ENCODE results near the gene TNN.
"Not testable (repeated sequence)": the region's sequence is repeated elsewhere in the genome, so short reads cannot be mapped to it uniquely, and the experiment has no call there.

TNN gene

DNA sequence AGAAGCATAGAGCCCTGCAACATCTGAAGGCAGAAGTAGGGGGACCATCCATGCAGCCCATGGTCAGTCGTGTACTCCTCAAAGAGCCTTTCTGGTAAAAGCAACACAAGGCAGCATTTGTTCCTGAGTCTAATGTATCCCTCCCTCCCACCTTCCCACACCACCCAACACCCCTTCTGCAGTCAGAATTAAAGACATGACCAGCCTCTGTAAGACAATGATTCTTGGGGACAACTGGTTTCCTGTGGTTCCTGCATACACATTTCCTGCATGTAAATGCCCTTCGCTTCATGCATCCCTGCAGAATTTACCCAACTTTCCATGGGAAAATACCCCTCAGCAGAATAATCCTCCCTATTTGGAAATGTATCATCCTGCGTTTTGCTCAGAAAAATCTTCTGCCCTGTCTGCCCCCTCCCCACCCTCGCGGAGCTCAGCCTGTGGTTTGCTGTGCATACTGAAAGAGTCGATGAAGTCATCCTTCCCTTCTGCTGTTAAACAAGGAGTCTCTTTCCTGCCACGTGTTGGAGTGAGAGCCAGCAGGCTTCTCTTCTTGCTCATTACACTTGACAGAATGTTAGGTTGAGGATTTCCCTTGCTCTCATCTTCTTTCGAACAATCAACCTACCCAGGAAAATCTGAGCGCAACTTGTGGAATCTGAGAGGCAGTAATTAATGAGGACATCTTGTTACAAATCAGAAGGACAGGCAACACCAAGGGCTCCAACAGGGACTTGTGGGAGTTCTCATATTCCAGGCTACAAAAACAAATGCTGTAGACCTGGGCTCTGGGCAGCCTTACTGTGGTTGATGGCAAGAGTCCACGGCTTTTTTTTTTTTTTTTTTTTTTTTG lies 4.7 kb downstream of the TNN start:
- peak; percentile 25 for DNase-seq

DNA sequence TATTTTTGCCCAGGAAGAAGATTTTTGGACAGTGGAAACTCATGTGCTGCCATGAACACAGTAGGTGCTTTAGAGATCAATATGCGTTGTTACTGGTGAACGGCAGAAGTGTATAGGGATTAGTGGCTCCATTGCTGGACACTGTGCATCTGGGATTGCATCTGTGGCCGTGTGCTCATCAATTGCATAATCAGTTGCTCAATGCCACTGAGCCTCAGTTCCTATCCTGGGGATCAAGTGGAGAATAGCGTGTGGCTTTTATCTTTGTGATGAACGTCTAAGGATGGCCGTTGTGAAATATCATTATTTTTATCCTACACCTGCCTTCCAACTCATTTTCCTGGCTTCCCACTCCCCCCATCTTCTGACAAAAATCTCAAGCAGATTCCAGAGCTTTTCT lies 5.4 kb downstream of the TNN start:
- no peak for DNase-seq

DNA sequence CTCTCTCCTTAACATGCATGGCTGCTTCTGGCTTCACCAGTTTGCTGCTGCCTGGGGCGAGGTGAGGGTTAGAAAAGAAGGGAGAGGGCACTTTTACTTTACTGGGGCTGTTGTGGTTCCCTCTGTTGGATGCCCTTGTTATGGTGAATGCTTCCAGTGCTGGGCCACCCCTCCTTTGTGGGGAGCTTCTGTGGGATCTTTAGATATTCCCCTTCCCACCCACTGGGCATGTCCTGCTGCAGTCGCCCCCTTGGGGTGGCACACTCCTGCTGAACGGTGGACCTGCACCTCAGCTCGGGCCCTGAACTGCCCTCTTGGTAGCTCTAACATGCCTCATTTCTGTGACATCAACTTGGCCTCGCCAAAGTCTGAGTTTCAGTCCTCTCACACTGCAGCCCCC lies 6.0 kb downstream of the TNN start:
- DNase-seq, result no peak

DNA sequence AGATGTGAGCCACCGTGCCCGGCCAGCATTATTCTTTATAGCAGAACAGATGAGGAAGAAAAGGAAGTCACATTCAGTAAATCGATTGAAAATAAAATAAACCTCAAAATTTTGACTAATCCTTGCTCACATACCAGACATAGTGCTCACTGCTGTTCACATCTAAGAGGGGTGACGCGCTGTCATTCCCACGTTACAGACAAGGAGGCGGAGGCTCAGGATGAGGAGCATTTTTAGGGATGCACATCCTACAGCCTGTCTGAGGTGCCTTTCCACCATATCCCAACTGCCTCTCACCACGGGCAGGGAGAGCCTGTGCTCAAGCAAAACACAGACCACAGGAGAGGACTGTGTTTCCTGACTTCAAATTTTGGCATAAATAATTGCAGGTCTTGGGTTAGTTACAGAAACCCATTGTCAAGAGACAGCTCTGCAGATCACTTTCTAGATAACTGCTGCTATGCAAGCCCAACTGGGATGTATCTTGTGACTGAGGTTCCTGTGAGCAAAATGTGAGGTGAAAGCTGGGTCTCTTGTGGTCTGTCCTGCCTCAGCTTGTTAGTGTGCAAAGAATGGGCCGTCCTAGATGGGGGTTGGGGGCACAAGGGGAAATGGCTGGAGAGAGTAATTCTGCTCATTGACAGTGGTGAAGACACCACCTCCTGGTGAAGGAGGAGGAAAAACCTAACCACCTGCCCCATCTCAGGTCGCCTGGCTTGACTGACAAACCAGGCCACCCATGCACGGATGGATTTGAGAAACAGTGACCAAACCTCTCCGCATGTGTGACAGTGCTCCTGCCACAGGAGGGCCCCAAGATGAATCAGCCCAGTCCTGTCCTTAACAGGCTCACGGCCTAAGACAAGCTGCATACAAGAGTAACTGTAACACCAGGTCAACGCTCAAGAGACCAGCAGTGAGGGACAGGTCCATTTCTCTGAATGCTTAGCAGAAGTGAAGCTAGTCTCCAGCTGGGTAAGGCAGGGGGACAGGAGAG lies 8.2 kb downstream of the TNN start:
- DNase-seq, result no peak

DNA sequence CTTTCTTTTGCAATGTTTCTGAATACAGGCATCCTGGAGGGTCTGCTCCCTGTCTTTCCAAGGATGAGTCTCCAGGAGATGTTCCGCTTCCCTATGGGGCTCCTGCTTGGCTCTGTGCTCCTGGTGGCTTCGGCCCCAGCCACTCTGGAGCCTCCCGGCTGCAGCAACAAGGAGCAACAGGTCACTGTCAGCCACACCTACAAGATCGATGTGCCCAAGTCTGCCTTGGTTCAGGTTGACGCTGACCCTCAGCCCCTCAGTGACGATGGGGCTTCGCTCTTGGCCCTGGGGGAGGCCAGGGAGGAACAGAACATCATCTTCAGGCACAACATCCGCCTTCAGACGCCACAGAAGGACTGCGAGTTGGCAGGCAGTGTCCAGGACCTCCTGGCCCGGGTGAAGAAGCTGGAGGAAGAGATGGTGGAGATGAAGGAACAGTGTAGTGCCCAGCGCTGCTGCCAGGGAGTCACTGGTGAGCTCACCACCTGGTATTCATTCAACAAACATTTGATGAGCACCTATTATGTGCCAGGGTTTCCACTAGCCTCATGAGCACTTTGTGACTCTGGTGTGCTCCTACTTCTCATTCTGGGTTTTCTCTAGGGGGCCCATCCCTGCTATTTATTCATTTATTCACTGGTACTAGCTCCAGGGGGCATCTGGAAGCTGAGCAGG lies 9.9 kb downstream of the TNN start:
- DNase-seq, result no peak

DNA sequence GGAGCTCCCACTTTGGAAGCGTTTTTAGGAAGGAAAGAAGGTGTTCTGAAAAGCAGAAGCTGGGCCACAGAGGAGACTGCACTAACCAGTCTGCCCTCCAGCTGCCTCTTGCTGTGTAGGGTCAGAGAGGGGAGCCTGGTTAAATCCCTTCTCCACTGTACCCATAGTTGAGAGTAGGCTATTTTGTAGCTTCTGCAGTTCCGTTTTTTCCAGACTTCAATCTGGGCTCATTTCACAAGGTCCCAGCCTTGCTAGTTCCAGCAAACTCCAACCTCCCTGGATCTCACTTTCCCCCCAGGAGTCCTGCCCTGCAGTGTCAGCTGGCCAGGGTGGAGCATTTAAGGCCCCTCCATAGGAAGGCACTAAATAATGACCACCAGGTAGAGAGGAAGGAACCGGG lies 11.0 kb downstream of the TNN start:
- no peak for DNase-seq

DNA sequence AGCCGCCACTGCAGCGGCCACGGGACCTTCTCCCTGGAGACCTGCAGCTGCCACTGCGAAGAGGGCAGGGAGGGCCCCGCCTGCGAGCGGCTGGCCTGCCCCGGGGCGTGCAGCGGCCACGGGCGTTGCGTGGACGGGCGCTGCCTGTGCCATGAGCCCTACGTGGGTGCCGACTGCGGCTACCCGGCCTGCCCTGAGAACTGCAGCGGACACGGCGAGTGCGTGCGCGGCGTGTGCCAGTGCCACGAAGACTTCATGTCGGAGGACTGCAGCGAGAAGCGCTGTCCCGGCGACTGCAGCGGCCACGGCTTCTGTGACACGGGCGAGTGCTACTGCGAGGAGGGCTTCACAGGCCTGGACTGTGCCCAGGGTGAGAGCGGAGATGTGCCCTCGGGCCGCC lies 11.7 kb downstream of the TNN start:
- DNase-seq, result no peak

DNA sequence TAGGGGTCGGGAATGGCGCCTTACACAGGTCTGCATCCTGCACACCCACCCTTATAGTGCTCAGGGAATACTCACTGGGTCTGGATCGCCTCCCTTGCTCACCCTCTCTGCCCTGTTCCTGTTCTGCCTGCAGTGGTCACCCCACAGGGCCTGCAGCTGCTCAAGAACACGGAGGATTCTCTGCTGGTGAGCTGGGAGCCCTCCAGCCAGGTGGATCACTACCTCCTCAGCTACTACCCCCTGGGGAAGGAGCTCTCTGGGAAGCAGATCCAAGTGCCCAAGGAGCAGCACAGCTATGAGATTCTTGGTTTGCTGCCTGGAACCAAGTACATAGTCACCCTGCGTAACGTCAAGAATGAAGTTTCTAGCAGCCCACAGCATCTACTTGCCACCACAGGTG lies 12.4 kb downstream of the TNN start:
- DNase-seq, result no peak

DNA sequence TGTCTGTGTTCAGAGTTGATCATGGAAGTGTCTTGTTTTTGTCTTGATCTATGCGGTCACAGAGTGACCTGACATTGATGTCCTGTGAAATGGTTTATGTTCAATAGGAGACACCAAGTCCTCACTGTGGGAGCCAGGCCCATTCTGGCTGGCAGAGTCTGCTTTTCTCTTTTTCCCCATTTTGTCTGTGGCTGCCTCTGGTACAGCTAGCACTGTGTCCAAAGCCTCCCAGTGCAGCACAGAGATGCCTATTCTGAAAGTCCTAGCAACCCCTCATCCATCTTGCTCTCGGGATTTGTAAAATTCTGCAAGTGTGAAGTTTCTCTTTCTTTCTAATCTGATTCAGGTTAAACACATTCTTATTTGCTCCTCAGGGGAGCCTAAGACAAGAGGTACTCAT lies 14.3 kb downstream of the TNN start:
- no peak for DNase-seq

DNA sequence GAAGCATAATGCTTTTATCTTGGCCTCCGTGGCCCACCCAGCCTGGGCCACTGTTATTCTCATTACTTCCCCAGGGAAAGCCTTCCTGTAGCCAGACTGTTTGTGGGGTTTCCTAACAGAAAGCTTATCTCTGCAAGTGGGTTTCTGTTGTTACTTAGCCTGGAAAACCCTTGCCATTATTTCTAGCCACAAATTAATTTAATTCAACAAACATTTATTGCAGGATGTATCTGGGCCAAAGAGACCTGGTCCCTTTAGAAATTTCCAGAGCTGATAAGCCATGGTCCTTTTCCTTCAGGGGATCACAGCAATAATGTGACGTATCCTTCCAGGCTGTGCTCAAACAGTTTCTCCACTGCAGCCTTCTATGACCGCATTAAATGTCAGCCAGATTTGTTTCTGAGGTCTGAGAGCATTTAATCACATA lies 20.9 kb downstream of the TNN start:
- no peak for DNase-seq

DNA sequence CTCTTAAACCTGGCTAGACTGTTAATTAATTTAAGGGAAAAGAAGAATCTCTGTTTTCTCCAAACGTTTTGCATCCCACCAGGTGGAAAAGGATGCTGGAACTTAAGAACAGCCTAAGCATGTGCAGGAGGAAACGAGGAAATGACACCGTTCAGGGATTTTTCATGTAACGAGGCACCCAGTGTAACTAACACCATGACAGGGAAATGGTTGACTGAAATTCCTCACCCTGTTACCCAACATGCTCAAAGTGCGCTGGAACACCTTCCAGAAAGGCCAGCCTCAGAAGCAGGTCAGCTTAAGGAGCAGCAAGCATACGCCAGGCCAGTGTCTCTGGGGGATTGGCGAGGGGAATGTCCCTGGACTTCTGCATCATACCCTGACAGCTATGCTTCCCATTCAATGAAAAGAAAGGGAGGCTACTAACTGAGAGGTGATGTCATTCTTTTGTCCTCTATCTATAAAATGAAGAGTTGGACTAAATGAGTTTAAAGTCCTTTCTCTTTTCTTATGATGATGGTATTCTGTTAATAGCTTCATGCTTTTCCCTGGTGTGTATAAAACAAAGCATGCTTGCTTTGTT lies 21.6 kb downstream of the TNN start:
- DNase-seq, result no peak

DNA sequence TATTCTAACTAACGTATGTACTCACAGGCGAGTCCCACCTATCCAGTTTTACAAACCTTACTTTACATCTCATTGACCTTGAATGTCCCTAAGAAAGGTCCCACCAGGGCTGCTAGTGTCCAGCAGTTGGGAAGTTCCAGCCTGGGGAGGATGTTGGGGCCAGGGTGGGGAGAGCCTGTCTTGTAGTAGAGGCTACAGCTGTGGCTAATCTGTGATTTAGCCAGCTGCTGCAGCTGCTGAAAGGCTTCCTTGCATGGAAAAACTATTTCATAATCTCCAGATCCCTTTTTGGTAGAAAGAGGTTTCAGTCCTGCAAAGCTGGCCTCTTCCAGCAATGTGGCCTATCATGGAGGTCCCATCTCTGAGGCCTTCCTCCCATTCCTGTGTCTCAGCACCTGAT lies 23.1 kb downstream of the TNN start:
- no peak for DNase-seq

DNA sequence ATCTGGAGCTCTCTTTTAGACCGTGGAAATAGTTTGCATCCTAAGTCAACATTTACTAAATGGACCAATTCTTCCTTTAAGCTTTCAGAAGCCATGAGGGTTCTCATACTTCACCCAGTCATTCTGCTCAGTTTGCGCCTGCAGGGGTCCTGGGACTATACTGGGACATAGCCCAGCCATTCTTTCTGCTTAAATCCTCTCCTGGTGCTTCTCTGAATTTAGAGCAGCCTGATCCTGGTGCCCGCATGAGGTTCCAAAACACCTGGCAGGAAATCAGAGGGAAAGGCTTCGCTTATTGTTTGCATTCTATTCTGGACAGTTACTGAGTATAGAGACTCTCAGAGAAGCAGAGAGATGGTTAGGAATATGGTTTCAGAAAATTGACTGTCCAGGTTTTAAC lies 27.0 kb downstream of the TNN start:
- no peak for DNase-seq

DNA sequence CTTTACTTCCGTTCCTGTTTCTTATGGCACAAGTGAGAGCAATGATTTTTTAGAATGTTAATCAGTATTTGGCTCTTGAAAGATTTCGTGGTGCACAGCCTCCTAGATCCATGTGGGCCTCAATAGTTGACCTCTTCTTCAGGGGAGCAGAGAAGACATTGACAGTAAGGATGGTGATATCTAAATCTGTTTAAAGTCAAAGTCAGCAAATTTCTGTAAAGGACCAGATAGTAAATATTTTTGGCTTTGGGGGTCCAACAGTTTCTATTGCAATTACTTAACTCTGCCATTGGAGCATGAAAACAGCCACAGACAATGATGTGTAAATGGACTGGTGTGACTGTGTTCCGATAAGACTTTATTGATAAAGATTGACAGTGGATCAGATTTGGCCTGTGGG lies 27.4 kb downstream of the TNN start:
- DNase-seq, result no peak

DNA sequence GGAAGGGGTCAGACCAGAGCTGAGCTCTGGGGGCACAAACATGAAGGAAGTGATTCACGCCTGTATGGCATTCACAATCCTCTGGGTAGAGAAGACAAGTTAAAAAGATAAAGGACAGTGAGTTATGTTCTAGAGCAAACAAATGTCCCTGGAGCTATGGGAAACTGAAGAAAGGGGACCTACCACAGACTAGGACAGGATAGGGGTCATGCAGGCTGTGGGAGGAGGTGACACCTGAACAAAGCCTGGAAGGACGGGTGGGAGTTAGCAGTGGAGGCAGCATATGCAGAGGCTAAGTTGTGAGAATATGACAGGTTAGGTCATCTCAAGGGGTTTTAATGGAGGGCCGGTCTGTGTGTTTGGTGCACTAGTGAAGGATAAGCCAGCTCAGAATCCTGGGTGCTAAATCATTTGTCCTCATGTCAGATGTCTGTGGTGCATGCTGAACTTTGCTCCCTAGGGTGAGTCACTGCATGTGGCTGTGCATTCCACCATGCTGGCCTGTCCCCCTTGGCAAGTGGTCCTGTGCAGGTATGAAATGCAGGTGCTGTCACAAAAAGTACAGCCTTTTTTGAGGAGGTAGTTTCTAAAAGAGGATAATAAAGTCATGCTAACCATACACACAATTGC lies 28.5 kb downstream of the TNN start:
- no peak for DNase-seq

DNA sequence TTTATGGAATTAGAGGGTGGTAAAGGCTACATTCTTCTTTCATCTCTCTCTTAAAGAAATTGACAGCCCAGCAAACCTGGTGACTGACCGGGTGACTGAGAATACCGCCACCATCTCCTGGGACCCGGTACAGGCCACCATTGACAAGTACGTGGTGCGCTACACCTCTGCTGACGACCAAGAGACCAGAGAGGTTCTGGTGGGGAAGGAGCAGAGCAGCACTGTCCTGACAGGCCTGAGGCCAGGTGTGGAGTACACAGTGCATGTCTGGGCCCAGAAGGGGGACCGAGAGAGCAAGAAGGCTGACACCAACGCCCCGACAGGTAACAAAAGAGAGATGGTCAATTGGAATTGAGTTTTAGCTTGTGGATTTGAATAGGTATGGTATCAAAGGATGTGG lies 29.7 kb downstream of the TNN start:
- DNase-seq, result no peak

DNA sequence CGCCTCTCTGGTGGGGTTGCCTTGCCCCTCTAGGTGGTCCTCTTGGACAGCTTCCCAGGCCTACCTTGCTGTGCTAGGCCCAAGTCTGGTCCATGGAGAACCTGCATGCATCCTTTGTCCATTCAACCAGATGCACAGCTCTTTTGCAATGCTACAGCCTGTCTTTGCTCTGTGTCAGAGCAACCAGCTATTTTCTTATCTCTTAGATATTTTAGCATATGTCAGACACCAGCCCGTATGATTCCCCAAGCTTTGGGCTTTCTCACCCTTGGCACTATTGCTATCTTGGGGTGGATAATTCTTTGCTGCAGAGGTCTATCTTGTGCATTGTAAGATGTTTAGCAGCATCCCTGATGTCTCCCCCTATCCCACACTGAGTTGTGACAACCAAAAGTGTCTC lies 32.3 kb downstream of the TNN start:
- no peak for DNase-seq

DNA sequence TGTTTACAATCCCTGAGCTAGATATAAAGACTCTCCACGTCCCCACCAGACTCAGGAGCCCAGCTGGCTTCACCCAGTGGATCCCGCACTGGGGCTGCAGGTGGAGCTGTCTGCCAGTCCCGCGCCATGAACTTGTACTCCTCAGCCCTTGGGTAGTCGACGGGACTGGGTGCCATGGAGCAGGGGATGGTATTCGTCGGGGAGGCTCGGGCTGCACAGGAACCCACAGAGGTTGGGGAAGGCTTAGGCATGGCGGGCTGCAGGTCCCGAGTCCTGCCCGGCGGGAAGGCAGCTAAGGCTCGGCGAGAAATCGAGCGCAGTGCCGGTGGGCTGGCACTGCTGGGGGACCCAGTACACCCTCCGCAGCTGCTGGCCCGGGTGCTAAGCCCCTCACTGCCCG lies 34.5 kb downstream of the TNN start:
- DNase-seq, result not testable (repeated sequence)

DNA sequence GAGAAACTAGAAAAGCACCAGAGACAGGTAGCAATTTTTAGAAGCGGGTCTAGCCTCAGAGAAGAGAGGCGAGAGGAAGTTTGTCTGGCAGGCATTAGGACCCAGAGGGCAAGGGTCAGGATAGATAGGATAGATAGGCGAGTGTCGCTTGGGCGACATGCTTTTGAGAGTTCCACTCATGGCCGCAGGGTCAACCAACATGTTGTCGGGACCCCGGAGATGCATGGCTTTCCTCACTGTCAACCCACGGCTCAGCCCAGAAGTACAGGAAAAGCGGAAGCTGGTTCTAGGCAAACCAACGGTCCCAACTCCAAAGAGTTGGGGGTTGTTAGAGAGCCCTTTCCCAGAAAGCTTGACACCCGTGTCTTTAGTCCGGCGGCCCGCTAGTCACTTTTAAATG lies 38.9 kb downstream of the TNN start:
- DNase-seq, result not testable (repeated sequence)

DNA sequence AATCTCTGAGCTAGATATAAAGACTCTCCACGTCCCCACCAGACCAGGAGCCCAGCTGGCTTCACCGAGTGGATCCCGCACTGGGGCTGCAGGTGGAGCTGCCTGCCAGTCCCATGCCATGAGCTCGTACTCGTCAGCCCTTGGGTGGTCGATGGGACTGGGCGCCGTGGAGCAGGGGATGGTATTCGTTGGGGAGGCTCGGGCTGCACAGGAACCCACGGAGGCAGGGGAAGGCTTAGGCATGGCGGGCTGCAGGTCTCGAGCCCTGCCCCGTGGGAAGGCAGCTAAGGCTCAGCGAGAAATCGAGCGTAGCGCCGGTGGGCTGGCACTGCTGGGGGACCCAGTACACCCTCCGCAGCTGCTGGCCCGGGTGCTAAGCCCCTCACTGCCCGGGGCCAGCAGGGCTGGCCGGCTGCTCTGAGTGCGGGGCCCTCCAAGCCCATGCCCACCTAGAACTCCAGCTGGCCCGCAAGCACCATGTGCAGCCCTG lies 40.7 kb downstream of the TNN start:
- DNase-seq, result not testable (repeated sequence)

DNA sequence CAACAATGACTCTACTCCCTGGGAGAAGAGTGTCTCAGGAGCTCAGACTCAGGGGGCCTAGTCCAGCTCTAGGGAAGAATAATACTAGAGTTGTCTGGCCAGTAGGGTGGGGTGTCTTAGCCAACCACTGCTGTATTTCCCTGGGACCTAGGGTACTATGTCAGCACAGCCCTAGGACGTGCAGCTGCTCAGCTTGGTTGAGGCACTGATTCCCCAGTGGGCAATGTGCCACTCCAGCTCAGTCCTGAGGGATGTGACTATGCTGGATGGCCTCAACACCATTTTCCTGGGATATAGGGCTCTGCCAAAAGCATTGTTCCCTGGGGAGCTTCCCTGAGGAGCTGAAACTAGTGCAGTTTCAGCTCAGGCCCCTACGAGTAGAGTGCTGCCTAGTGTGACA lies 47.4 kb downstream of the TNN start:
- DNase-seq, result no peak

DNA sequence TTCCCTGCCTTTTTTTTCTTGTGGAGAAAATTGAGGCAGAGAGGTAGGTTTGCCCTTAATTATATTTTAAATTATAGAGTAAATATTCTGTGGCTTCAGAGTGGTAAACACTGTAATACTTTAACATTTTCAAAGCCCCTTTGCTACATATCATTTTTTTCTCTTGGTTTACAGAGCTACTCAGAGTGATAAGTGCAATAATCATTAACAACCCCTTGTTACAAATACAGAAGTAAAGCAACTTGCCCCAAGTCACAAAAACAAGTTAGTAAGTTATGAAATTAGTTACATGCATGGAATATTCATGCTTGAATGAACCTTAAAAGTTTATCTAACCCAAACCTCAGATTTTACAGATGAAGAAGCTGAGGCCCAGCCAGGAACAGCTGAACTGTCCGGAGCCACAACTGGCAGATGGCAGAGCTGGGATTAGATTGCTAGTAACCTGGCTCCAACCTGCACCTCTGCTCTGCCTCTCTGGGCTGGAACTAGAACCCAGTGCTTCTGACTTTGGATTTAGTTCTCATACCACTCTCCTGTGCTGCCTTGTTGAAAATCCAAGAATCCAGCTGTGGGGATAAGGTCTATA lies 48.7 kb downstream of the TNN start:
- DNase-seq, result no peak

Data from activated naive CD4-positive, alpha-beta T cell treated with anti-CD3 and anti-CD28 coated beads, Interleukin-2, amount 50 U/mL, for 16 hours (primary cell).